ENCODE data around the gene RREB1.

- TF ChIP-seq CTCF (conservative IDR thresholded peaks at IDR 0.05 in 1 of 2, IDR thresholded peaks at IDR 0.05 in 1 of 2; ENCODE audit: extremely low read depth in 1 of 2, insufficient read depth in 1 of 2, low read depth in 1 of 2, low read length in 2 of 2) (no peak), EZH2 (IDR thresholded peaks at IDR 0.05; ENCODE audit: borderline replicate concordance, low read length) (no peak)
Observed at GRCh38 chr6:7078856-7079255, 28.9 kb upstream of the RREB1 start.
